Breast epithelium (tissue), 4 donors: Measurements from ENCODE around the gene ITPR3. TPM values are rescaled to one million over a fixed set of nuclear protein-coding genes. Genes with fewer than 3 reads are reported as not detected.
"Not testable (repeated sequence)": the region's sequence is repeated elsewhere in the genome, so short reads cannot be mapped to it uniquely, and the experiment has no call there.

Experiments
- DNase-seq, 2 donors: peaks; one replicate each; pipeline ENCODE4 v3.0.0-alpha.2; 2019; ENCODE audit warnings: low spot score in 2 of 2
- H3K27ac ChIP-seq, 2 donors: fragments of 200-600 bp; sonication (generic) in 1 of 2; one replicate each; pipeline ENCODE4 v1.5.1; 2016 to 2019; ENCODE audit warnings: mild to moderate bottlenecking in 1 of 2
- H3K27me3 ChIP-seq, 2 donors: fragments of 200-600 bp; sonication (generic) in 1 of 2; one replicate each; pipeline versions ENCODE4 v1.5.1 to v1.6.0; 2017 to 2019; ENCODE audit warnings: control low read depth in 1 of 2, mild to moderate bottlenecking in 1 of 2
- H3K36me3 ChIP-seq: fragments of 200-600 bp; one replicate; pipeline ENCODE4 v1.5.1; 2019
- H3K4me1 ChIP-seq, 2 donors: fragments of 200-600 bp; sonication (generic); one replicate each; pipeline ENCODE4 v1.5.1; 2016 to 2019; ENCODE audit warnings: control low read depth in 1 of 2
- H3K4me3 ChIP-seq, 3 donors: fragments of 200-600 bp; sonication (generic); 1 replicate in 2 of 3; 2 replicates in 1 of 3; pipeline ENCODE4 v1.5.1; 2016 to 2019; ENCODE audit warnings: mild to moderate bottlenecking in 3 of 3, moderate library complexity in 2 of 3
- H3K9me3 ChIP-seq, 2 donors: fragments of 200-600 bp; sonication (generic) in 1 of 2; one replicate each; pipeline ENCODE4 v1.5.1; 2016 to 2019; ENCODE audit warnings: control low read depth in 1 of 2
- POLR2A ChIP-seq: fragments of 450-650 bp; IDR thresholded peaks from one replicate; pipeline ENCODE4 v1.6.1; 2016; ENCODE audit warnings: antibody characterized with exemption, mild to moderate bottlenecking, moderate library complexity
- POLR2AphosphoS5 ChIP-seq, 3 donors: sonication (generic); formaldehyde crosslinking; IDR thresholded peaks; one replicate each; pipeline ENCODE4 v1.6.1; 2017; ENCODE audit warnings: antibody characterized with exemption in 3 of 3
- intact Hi-C: fragments of 100-400 bp; cut with DNase I; formaldehyde crosslinking; loops from one replicate; pipeline ENCODE4 v1.15.1; 2023; ENCODE audit warnings: low total_unique reads
- total RNA-seq, 3 donors: library from RNA; depleted of rRNA; stranded (reverse); fragments of >200 nt; gene quantifications; one replicate each; pipeline ENCODE4 v1.1.0, GENCODE V29; 2016
- TF ChIP-seq, protein P1 (sequence below), 3 donors: fragments of 450-650 bp; IDR thresholded peaks; one replicate each; pipeline ENCODE4 v1.5.1; 2016 to 2017; ENCODE audit warnings: antibody characterized with exemption in 3 of 3, mild to moderate bottlenecking in 3 of 3, moderate library complexity in 3 of 3

The ITPR3 gene
- total RNA-seq, 3 donors from 2014 or later = 18.4 to 40.0 (median 27.7) TPM

GRCh38 chr6:33595001-33595846 is 25.9 kb upstream of the ITPR3 start:
- TF ChIP-seq POLR2AphosphoS5 (IDR thresholded peaks at IDR 0.05) = no peak
- TF ChIP-seq, protein P1, sequence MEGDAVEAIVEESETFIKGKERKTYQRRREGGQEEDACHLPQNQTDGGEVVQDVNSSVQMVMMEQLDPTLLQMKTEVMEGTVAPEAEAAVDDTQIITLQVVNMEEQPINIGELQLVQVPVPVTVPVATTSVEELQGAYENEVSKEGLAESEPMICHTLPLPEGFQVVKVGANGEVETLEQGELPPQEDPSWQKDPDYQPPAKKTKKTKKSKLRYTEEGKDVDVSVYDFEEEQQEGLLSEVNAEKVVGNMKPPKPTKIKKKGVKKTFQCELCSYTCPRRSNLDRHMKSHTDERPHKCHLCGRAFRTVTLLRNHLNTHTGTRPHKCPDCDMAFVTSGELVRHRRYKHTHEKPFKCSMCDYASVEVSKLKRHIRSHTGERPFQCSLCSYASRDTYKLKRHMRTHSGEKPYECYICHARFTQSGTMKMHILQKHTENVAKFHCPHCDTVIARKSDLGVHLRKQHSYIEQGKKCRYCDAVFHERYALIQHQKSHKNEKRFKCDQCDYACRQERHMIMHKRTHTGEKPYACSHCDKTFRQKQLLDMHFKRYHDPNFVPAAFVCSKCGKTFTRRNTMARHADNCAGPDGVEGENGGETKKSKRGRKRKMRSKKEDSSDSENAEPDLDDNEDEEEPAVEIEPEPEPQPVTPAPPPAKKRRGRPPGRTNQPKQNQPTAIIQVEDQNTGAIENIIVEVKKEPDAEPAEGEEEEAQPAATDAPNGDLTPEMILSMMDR (IDR thresholded peaks at IDR 0.05) = no peak
- TF ChIP-seq POLR2A = no peak
- H3K27ac ChIP-seq = no peak overlapping the region

DNA sequence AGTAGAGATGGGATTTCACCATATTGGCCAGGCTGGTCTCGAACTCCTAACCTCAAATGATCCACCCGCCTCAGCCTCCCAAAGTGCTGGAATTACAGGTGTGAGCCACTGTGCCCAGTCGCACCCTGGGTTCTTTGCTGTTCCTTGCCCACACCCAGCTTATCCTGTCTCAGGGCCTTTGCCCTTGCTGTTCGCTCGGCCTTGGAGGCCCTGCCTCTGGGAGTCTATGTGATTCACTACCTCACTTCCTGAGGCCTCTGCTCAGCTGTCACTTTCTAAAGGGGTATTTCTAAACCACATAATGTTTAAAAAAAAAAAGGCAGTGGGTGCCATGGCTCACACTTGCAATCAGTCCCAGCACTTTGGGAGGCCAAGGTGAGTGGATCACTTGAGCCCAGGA is 24.2 kb upstream of the ITPR3 start:
- H3K4me3 ChIP-seq, intact Hi-C loops, H3K27ac ChIP-seq, H3K27me3 ChIP-seq, H3K4me1 ChIP-seq, DNase-seq, H3K9me3 ChIP-seq, H3K36me3 ChIP-seq: not testable (repeated sequence)

More at GRCh38 chr6:33595001-33595846, 25.9 kb upstream of the ITPR3 start:
- Histone ChIP-seq H3K4me3 (no peak overlapping the region), H3K27me3 (no peaks in the 10 kb centered on the region), H3K36me3 (no peaks in the 10 kb centered on the region), H3K9me3 (no peaks in the 10 kb centered on the region), H3K4me1 (no peaks in the 10 kb centered on the region)
- DNase-seq = no peak
- intact Hi-C loops = no loop called here

DNA sequence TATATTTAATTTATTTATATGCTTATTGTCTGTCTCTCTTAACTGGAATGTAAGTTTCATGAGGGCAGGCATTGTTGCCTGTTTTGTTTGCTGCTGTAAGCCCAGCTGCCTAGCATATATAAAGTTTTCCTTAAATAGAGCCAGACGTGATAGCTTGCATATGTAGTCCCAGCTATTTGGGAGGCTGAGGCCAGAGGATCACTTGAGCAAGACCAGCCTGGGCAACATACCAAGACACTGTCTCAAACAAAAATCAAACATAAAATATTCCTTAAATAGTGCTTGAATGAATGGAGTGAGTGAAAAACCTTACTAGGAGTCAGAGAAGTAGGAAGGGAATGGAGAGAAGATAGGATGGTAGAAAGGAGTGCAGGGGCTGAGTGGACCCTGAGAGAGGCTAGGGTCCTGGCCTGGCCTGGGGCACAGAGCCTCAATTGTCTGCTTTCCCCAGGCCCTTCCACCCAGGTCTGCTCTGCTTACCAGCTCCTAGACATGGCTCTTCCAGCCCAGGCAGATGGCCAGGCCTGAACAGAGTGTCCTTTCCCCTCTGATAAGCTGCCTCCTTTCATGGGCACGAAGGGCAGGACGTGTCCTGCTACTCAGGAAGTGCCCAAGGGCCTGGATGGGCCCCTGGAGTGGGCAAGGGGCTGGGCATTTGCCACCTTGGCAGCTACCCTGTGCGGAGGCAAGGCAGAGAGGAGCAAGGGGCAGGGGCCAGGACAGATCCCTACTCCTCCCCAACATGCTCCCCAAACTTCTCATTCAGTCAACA is 23.4 kb upstream of the ITPR3 start:
- no peak overlapping the region for H3K4me3 ChIP-seq
- no peaks in the 10 kb centered on the region for H3K9me3 ChIP-seq
- no peak for TF ChIP-seq POLR2A
- TF ChIP-seq, protein P1 (IDR thresholded peaks at IDR 0.05) = no peak
- no peak for TF ChIP-seq POLR2AphosphoS5 (IDR thresholded peaks at IDR 0.05)
- no peak for DNase-seq
- no peaks in the 10 kb centered on the region for H3K36me3 ChIP-seq
- no peak overlapping the region for H3K27ac ChIP-seq
- intact Hi-C loops = no loop called here
- H3K4me1 ChIP-seq = no peaks in the 10 kb centered on the region
- H3K27me3 ChIP-seq = no peaks in the 10 kb centered on the region

GRCh38 chr6:33599413-33599938 is 21.6 kb upstream of the ITPR3 start:
- Histone ChIP-seq H3K27ac (peak overlapping the region; percentile 77 to 80), H3K36me3 (no peaks in the 10 kb centered on the region), H3K9me3 (no peaks in the 10 kb centered on the region), H3K4me3 (no peak overlapping the region), H3K27me3 (no peaks in the 10 kb centered on the region), H3K4me1 (no peaks in the 10 kb centered on the region)
- intact Hi-C loops = no loop called here
- DNase-seq = peak; percentile 77 to 88
- TF ChIP-seq POLR2A = no peak
- TF ChIP-seq POLR2AphosphoS5 (IDR thresholded peaks at IDR 0.05) = peak in 1 of 3 donors; percentile 50

DNA sequence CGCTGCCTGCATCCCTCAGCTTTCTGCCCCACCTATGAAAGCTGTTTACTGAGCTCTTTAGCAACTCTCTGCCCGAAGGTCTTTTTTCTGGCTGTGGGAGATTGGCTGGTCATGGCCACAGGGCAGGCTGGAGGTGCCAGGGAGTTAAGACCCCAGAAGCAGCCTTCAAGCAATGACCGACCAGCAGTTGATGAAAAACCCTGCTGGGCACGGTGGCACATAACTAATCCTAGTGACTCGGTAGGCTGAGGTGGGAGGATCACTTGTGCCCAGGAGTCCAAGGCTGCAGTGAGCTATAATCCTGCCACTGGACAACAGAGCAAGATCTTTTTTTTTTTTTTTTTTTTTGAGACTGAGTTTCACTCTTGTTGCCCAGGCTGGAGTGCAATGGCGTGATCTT is 20.4 kb upstream of the ITPR3 start:
- Histone ChIP-seq H3K36me3 (no peaks in the 10 kb centered on the region), H3K27ac (no peak overlapping the region), H3K27me3 (no peaks in the 10 kb centered on the region), H3K4me3 (no peak overlapping the region), H3K4me1 (no peaks in the 10 kb centered on the region), H3K9me3 (no peaks in the 10 kb centered on the region)
- TF ChIP-seq POLR2A (no peak), POLR2AphosphoS5 (IDR thresholded peaks at IDR 0.05) (no peak)
- TF ChIP-seq, protein P1 (IDR thresholded peaks at IDR 0.05) = no peak
- intact Hi-C loops = loop anchor here (5.0 kb wide), 1 partner anchor 97 kb away; no protein-coding TSS in a partner anchor
- no peak for DNase-seq

DNA sequence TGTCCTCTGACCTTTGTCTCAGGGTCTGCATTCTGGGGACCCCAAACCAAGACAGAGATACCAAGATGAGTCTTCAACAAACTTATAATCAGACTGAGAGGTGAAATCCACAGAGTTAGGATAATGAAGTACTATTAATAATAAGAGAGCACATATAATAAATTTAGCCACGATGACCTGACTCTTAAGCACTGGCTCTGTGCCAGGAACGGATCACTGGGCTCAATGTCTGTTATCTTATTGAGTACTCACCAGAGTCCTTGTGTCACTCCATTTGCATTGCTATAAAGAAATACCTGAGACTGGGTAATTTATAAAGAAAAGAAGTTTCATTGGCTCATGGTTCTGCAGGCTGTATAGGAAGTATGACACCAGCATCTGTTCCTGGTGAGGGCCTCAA is 18.9 kb upstream of the ITPR3 start:
- no peak overlapping the region for H3K27ac ChIP-seq
- TF ChIP-seq, protein P1 (IDR thresholded peaks at IDR 0.05) = no peak
- TF ChIP-seq POLR2A (no peak), POLR2AphosphoS5 (IDR thresholded peaks at IDR 0.05) (no peak)
- intact Hi-C loops = loop anchor here (5.0 kb wide), 1 partner anchor 95 kb away; no protein-coding TSS in a partner anchor
- H3K4me1 ChIP-seq = no peaks in the 10 kb centered on the region
- no peaks in the 10 kb centered on the region for H3K36me3 ChIP-seq
- H3K4me3 ChIP-seq = no peak overlapping the region
- DNase-seq = no peak
- H3K27me3 ChIP-seq = no peaks in the 10 kb centered on the region
- no peaks in the 10 kb centered on the region for H3K9me3 ChIP-seq
